ENCODE results near the gene COPS9. TPM values are rescaled to one million over a fixed set of nuclear protein-coding genes. Genes with fewer than 3 reads are reported as not detected.

Gene COPS9
- total and polyA plus RNA-seq, 10 of the 15 experiments (the other 5 are each of a cell fraction or from before 2014, with no cell fraction given) = 80.8 to 419 (median 213) TPM

DNA sequence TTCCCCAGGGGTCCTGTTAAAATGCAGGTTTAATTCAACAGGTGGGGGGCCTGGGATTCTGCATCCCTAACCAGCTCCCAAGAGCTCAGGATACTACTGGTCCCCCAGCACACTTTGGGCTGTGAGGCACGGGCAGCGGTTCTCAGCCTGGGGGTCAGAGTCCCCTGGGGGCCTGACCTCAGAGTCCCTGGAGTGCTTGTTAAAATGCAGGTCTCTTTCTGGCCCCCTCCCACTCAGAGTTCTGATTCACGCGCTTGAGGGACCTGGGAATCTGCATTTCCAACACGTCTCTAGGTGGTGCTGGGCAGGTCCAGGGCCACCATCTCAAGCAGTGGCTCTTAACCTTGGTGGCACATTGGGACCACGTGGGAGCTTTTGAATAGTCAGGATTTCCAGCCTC, 7.2 kb upstream of the COPS9 start:
- in situ Hi-C loops (cut with MboI) = loop anchor here (5.0 to 10.0 kb wide), 2 partner anchors 86 to 1108 kb away; no protein-coding TSS in a partner anchor

DNA sequence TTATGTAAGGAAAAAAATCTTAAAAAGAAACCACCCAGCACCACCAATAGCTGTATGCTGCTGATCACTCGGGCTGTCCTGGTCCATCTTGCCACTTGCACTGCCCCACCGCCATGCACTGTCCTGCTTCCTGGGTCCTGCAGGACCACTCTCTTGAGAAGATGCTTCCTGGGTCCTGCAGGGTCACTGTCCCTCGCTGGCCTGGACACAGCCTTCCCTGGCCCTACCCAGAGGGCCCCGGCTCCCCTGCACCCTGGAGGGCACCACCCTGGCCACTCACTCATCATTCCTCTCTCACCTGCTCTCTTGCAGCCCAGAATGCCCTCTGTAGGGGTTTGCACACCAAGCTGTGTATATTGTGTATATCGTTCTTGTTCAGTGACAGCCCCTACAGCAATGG, 6.8 kb upstream of the COPS9 start:
- intact Hi-C loops (cut with micrococcal nuclease; ENCODE audit: unreplicated experiment) (loop anchor here (1.0 to 10.0 kb wide), 2 partner anchors 82 to 1108 kb away; no protein-coding TSS in a partner anchor), in situ Hi-C loops (cut with MboI) (loop anchor here (5.0 to 10.0 kb wide), 2 partner anchors 86 to 1108 kb away; no protein-coding TSS in a partner anchor)
- Histone ChIP-seq H3K9ac (ENCODE audit: control insufficient read depth, insufficient read depth, low read length) (no peak overlapping the region), H3K4me2 (ENCODE audit: control insufficient read depth, insufficient read depth) (no peak overlapping the region), H4K20me1 (ENCODE audit: control insufficient read depth, insufficient read depth) (no peaks in the 10 kb centered on the region), H2AFZ (ENCODE audit: control insufficient read depth, low read depth, low read length) (no peak overlapping the region), H3K4me3 (no peak overlapping the region), H3K9me3 (replicated peaks; ENCODE audit: control insufficient read depth, insufficient read depth, low read length) (no peaks in the 10 kb centered on the region; the same call in 2 of the 3 replicates), H3K4me1 (ENCODE audit: control insufficient read depth, insufficient read depth, low read length) (no peaks in the 10 kb centered on the region), H3K79me2 (ENCODE audit: control insufficient read depth, insufficient read depth, low read length) (no peaks in the 10 kb centered on the region), H3K36me3 (ENCODE audit: control insufficient read depth in 2 of 2, insufficient read depth in 2 of 2, low read length in 1 of 2) (no peaks in the 10 kb centered on the region), H3K27me3 (replicated peaks in 1 of 2; ENCODE audit: control insufficient read depth in 2 of 2, insufficient read depth in 2 of 2, low read length in 1 of 2) (peaks cover 0 to 2% of the 10 kb centered on the region in 2 experiments; a peak in 2 of 4 replicates), H3K27ac (ENCODE audit: control insufficient read depth, insufficient read depth) (no peak overlapping the region)
- no peak for TF ChIP-seq ZNF24 (IDR thresholded peaks at IDR 0.05)
- RAD21 ChIA-PET (ENCODE audit: unreplicated experiment) = interaction anchor here (1.7 to 4.0 kb wide), 2 partner anchors 79 to 82 kb away, joined by 5 to 33 read pairs; no protein-coding TSS in a partner anchor
- no peak for ATAC-seq
- CTCF ChIA-PET = interaction anchor here (0.6 to 6.1 kb wide), 7 partner anchors 10 to 999 kb away, joined by 3 to 78 read pairs (median 6); no protein-coding TSS in a partner anchor
- no peak for FAIRE-seq
- BruUV-seq (replicated peaks) = no TSS peak
- SMC1A ChIA-PET (ENCODE audit: uncharacterized antibody, unreplicated experiment) = interaction anchor here (0.9 to 4.4 kb wide), 2 partner anchors 79 to 82 kb away, joined by 3 to 33 read pairs; no protein-coding TSS in a partner anchor
- POLR2A ChIA-PET = no interaction called here
- WGBS (ENCODE audit: insufficient coverage, insufficient replicate concordance, low lambda C conversion rate, missing lambda C conversion rate) = 39% methylated on average over 5 of the region's 5 CpGs
- no peak for DNase-seq (ENCODE audit: low read depth, low spot score)

More for the DNA sequence above, 7.2 kb upstream of the COPS9 start:
- ChIA-PET SMC1A (ENCODE audit: uncharacterized antibody, unreplicated experiment) (interaction anchor here (0.9 to 4.4 kb wide), 2 partner anchors 80 to 82 kb away, joined by 3 to 33 read pairs; no protein-coding TSS in a partner anchor), POLR2A (no interaction called here), RAD21 (ENCODE audit: unreplicated experiment) (interaction anchor here (1.0 to 4.0 kb wide), 3 partner anchors 80 to 209 kb away, joined by 3 to 33 read pairs (median 5); no protein-coding TSS in a partner anchor), CTCF (interaction anchor here (0.6 to 6.1 kb wide), 9 partner anchors 10 to 1630 kb away, joined by 3 to 78 read pairs (median 6); no protein-coding TSS in a partner anchor)
- Histone ChIP-seq H2AFZ (ENCODE audit: control insufficient read depth, low read depth, low read length) (no peak overlapping the region), H3K4me1 (ENCODE audit: control insufficient read depth, insufficient read depth, low read length) (no peaks in the 10 kb centered on the region), H3K79me2 (ENCODE audit: control insufficient read depth, insufficient read depth, low read length) (no peaks in the 10 kb centered on the region), H3K9me3 (replicated peaks; ENCODE audit: control insufficient read depth, insufficient read depth, low read length) (no peaks in the 10 kb centered on the region; the same call in 2 of the 3 replicates), H3K36me3 (ENCODE audit: control insufficient read depth in 2 of 2, insufficient read depth in 2 of 2, low read length in 1 of 2) (no peaks in the 10 kb centered on the region), H3K27ac (ENCODE audit: control insufficient read depth, insufficient read depth) (no peak overlapping the region), H3K4me2 (ENCODE audit: control insufficient read depth, insufficient read depth) (no peak overlapping the region), H3K4me3 (no peak overlapping the region), H3K27me3 (replicated peaks in 1 of 2; ENCODE audit: control insufficient read depth in 2 of 2, insufficient read depth in 2 of 2, low read length in 1 of 2) (peaks cover 0 to 2% of the 10 kb centered on the region in 2 experiments; a peak in 2 of 4 replicates), H3K9ac (ENCODE audit: control insufficient read depth, insufficient read depth, low read length) (no peak overlapping the region), H4K20me1 (ENCODE audit: control insufficient read depth, insufficient read depth) (no peaks in the 10 kb centered on the region)
- no TSS peak for BruUV-seq (replicated peaks)
- DNase-seq (ENCODE audit: low read depth, low spot score) (no peak), FAIRE-seq (no peak), ATAC-seq (no peak)
- WGBS (ENCODE audit: insufficient coverage, insufficient replicate concordance, low lambda C conversion rate, missing lambda C conversion rate) = 73% methylated on average over 6 of the region's 6 CpGs
- TF ChIP-seq, protein P1, sequence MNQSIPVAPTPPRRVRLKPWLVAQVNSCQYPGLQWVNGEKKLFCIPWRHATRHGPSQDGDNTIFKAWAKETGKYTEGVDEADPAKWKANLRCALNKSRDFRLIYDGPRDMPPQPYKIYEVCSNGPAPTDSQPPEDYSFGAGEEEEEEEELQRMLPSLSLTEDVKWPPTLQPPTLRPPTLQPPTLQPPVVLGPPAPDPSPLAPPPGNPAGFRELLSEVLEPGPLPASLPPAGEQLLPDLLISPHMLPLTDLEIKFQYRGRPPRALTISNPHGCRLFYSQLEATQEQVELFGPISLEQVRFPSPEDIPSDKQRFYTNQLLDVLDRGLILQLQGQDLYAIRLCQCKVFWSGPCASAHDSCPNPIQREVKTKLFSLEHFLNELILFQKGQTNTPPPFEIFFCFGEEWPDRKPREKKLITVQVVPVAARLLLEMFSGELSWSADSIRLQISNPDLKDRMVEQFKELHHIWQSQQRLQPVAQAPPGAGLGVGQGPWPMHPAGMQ (IDR thresholded peaks at IDR 0.05; ENCODE audit: borderline replicate concordance) = no peak
- TF ChIP-seq CHD4 (IDR thresholded peaks at IDR 0.05) = no peak
- intact Hi-C loops (cut with micrococcal nuclease; ENCODE audit: unreplicated experiment) = loop anchor here (1.0 to 10.0 kb wide), 2 partner anchors 82 to 1108 kb away; no protein-coding TSS in a partner anchor
